Measurements from ENCODE around the gene SFMBT2. TPM values are rescaled to one million over a fixed set of nuclear protein-coding genes. Genes with fewer than 3 reads are reported as not detected.

Gene SFMBT2
- total RNA-seq, 1 experiment from 2014 or later = 14.3 TPM

- TF ChIP-seq AR (CRISPR knock-in tag; IDR thresholded peaks at IDR 0.05) (no peak), IRF1 (CRISPR knock-in tag; IDR thresholded peaks at IDR 0.05) (no peak), USF1 (CRISPR knock-in tag; IDR thresholded peaks at IDR 0.05) (no peak), FOXJ3 (CRISPR knock-in tag; IDR thresholded peaks at IDR 0.05; ENCODE audit: borderline replicate concordance) (no peak), ZNF138 (CRISPR knock-in tag; conservative IDR thresholded peaks at IDR 0.05) (no peak), ZNF396 (CRISPR knock-in tag; IDR thresholded peaks at IDR 0.05; ENCODE audit: borderline replicate concordance) (no peak)
Measured at GRCh38 chr10:7225133-7225532, 185.7 kb downstream of the SFMBT2 start (continued).

- Mint-ChIP-seq H3K36me3 (peaks cover 34% of the 10 kb centered on the region), H3K4me3 (no peak overlapping the region), H3K9me3 (peaks cover 14% of the 10 kb centered on the region), H3K27ac (peak overlapping the region; percentile 24; the same call in 1 of the 2 replicates), H3K4me1 (no peaks in the 10 kb centered on the region), H3K27me3 (ENCODE audit: low read depth) (no peaks in the 10 kb centered on the region)
- no peak for ATAC-seq
- POLR2A ChIA-PET = no interaction called here
- CTCF ChIA-PET = interaction anchor here (0.5 kb wide), 1 partner anchor 501 kb away, joined by 3 read pairs; no protein-coding TSS in a partner anchor
- no peak for DNase-seq (ENCODE audit: low spot score)
- TF ChIP-seq GTF2I (CRISPR knock-in tag; conservative IDR thresholded peaks at IDR 0.05) = no peak
- no peak for TF ChIP-seq ZBTB21 (CRISPR knock-in tag; IDR thresholded peaks at IDR 0.05; ENCODE audit: borderline replicate concordance)
- TF ChIP-seq ZNF232 (CRISPR knock-in tag; IDR thresholded peaks at IDR 0.05) = no peak
- TF ChIP-seq ZNF512 (CRISPR knock-in tag; IDR thresholded peaks at IDR 0.05; ENCODE audit: borderline replicate concordance) = no peak
- TF ChIP-seq SP1 (CRISPR knock-in tag; conservative IDR thresholded peaks at IDR 0.05) = no peak
- TF ChIP-seq TP53 (CRISPR knock-in tag; IDR thresholded peaks at IDR 0.05) = no peak
- no peak for TF ChIP-seq HMGA2 (CRISPR knock-in tag; IDR thresholded peaks at IDR 0.05)
- TF ChIP-seq ZNF532 (CRISPR knock-in tag; IDR thresholded peaks at IDR 0.05; ENCODE audit: borderline replicate concordance) = no peak
- no peak for TF ChIP-seq CTCF (IDR thresholded peaks at IDR 0.05)
- no peak for TF ChIP-seq TEAD4 (CRISPR knock-in tag; IDR thresholded peaks at IDR 0.05)
- TF ChIP-seq ZNF396 (CRISPR knock-in tag; IDR thresholded peaks at IDR 0.05; ENCODE audit: borderline replicate concordance) = no peak
- no peak for TF ChIP-seq ATF3 (CRISPR knock-in tag; conservative IDR thresholded peaks at IDR 0.05)
- TF ChIP-seq PREB (CRISPR knock-in tag; IDR thresholded peaks at IDR 0.05; ENCODE audit: borderline replicate concordance) = no peak
- TF ChIP-seq MXD4 (CRISPR knock-in tag; IDR thresholded peaks at IDR 0.05; ENCODE audit: borderline replicate concordance) = no peak
- TF ChIP-seq ZNF671 (CRISPR knock-in tag; IDR thresholded peaks at IDR 0.05) = no peak
- TF ChIP-seq OVOL2 (CRISPR knock-in tag; IDR thresholded peaks at IDR 0.05; ENCODE audit: borderline replicate concordance) = no peak
Measured at GRCh38 chr10:7218968-7219367, 191.9 kb downstream of the SFMBT2 start.
